H1 (cell line): ENCODE results near the gene HOMER2. TPM values are rescaled to one million over a fixed set of nuclear protein-coding genes. Genes with fewer than 3 reads are reported as not detected.

Experiments used
- CBX8 ChIP-seq: fragments of 300-800, 300-1000 bp; sonication (generic); IDR thresholded peaks from 2 replicates; pipeline ENCODE4 v1.7.1; 2016; ENCODE audit warnings: low read depth, low read length, borderline replicate concordance
- CTBP2 ChIP-seq: IDR thresholded peaks from 2 replicates; pipeline ENCODE4 v1.7.0; 2011; ENCODE audit warnings: borderline replicate concordance, mild to moderate bottlenecking, moderate library complexity, mixed read lengths, low read length; ENCODE audit not compliant: insufficient read depth, insufficient read length
- EGR1 ChIP-seq: IDR thresholded peaks from 2 replicates; pipeline ENCODE4 v1.6.1; 2011; ENCODE audit warnings: low read depth, low read length, borderline replicate concordance
- JUND ChIP-seq: IDR thresholded peaks from 2 replicates; pipeline ENCODE4 v1.6.1; 2011; ENCODE audit warnings: mild to moderate bottlenecking, improper control_type of control experiment, low read length
- KDM4A ChIP-seq: IDR thresholded peaks from one replicate; pipeline ENCODE4 v1.7.1; 2012; ENCODE audit warnings: low read depth, mild to moderate bottlenecking, moderate library complexity, low read length, inconsistent platforms; ENCODE audit not compliant: severe bottlenecking
- POLR2AphosphoS5 ChIP-seq: IDR thresholded peaks from 2 replicates; pipeline ENCODE4 v1.6.1; 2011; ENCODE audit warnings: low read depth, low read length
- SIRT6 ChIP-seq: IDR thresholded peaks from one replicate; pipeline ENCODE4 v1.7.1; 2012; ENCODE audit warnings: low read length, inconsistent platforms
- TAF1 ChIP-seq: IDR thresholded peaks from 2 replicates; pipeline ENCODE4 v1.6.1; 2011; ENCODE audit warnings: mild to moderate bottlenecking, low read depth, low read length
- TEAD4 ChIP-seq: IDR thresholded peaks from 2 replicates; pipeline ENCODE4 v1.6.1; 2012; ENCODE audit warnings: low read depth, low read length, inconsistent platforms, mixed read lengths
- USF2 ChIP-seq: IDR thresholded peaks from 2 replicates; pipeline ENCODE4 v1.6.1; 2011; ENCODE audit warnings: low read length, improper control_type of control experiment
- ZNF274 ChIP-seq: IDR thresholded peaks from 2 replicates; pipeline ENCODE4 v1.7.0; 2012; ENCODE audit warnings: low read length, borderline replicate concordance; ENCODE audit errors: extremely low read depth
- polyA plus RNA-seq, 7 experiments: library from polyadenylated mRNA; depleted of rRNA in 3 of 7; stranded (reverse) in 5 of 7; unstranded in 2 of 7; fragments of >200 nt in 5 of 7; fragments of 200-250 nt in 2 of 7; gene quantifications; 1 replicate in 5 of 7; 2 replicates in 1 of 7; 4 replicates in 1 of 7; pipeline versions ENCODE4 v1.2.1 to v1.2.3, GENCODE V29; 2011 to 2013; ENCODE audit warnings: missing spikeins in 2 of 7, mixed read lengths in 2 of 7
- total RNA-seq: library from RNA; stranded (reverse); fragmentation: NEBNext Ultra II Directional; extraction: Animal tissue kit (Norgen Biotek cat#: 25700); gene quantifications from 2 replicates; pipeline ENCODE4 v1.2.1, GENCODE V29; 2021

The HOMER2 gene
- total and polyA plus RNA-seq, 2 of the 8 experiments (the other 6 are each of a cell fraction or from before 2014, with no cell fraction given) = 12.5 to 27.6 TPM

- no peak for TF ChIP-seq USF2
- TF ChIP-seq POLR2AphosphoS5 = no peak
- TF ChIP-seq EGR1 = no peak
- TF ChIP-seq TEAD4 = no peak
- no peak for TF ChIP-seq ZNF274
- TF ChIP-seq JUND = no peak
- TF ChIP-seq CTBP2 = no peak
- no peak for TF ChIP-seq TAF1
- no peak for TF ChIP-seq CBX8
- no peak for TF ChIP-seq KDM4A
- TF ChIP-seq SIRT6 = no peak
Measured at GRCh38 chr15:82847703-82848102, 104.8 kb downstream of the HOMER2 start (continued).
